Measurements from ENCODE around the gene STAC3.

STAC3 gene

DNA sequence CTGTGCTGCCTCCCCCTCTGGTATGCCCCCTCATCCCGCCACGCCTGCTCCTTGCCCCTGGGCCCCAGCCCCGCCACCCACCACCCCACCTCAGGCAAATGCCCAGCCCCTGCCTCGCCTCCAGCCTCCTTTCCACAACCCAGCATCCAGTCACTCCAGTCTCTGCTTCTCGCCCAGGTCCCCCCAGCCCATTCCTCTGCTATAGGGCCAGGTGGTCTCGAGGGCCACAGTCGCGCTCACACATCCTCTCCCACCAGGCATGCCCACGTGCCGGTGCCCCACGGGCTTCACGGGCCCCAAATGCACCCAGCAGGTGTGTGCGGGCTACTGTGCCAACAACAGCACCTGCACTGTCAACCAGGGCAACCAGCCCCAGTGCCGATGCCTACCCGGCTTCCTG lies 40.5 kb downstream of the STAC3 start:
- no peak for DNase-seq

DNA sequence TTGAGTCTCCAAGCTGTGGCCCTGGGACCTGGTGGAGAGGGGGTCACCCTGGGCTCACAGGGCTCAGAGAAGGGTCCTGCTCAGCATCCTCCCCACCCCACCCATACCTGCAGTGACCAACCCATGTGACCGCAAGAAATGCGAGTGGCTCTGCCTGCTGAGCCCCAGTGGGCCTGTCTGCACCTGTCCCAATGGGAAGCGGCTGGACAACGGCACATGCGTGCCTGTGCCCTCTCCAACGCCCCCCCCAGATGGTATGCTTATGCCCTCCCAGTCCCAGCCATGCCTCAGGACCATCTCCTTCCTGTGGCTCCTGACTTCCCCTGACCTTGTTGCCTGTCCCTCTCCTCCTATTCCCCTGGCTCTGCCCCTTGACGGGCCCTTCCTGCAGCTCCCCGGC lies 41.1 kb downstream of the STAC3 start:
- no peak for DNase-seq

DNA sequence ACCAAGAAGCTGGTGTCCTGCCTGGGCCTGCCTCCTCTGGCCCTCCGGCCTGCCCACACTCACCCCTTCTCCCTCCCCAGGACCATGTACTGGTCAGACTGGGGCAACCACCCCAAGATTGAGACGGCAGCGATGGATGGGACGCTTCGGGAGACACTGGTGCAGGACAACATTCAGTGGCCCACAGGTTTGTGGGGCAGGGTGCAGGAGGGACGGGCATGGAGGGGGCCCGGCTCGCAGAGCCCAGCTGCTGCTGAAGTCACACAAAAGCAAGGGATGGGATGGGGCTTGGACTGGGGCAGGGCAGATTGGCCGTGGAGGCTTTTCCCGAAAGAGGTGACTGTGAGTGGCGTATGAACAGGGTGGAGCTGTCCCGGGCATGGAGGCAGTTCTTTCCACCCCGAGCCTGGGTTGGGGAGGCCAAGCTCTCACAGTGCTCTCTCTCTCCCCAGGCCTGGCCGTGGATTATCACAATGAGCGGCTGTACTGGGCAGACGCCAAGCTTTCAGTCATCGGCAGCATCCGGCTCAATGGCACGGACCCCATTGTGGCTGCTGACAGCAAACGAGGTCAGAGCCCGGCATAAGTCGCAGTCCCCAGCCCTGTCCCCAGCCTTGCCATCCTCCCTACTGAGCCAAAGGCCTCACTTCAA lies 42.2 kb downstream of the STAC3 start:
- no peak for DNase-seq

DNA sequence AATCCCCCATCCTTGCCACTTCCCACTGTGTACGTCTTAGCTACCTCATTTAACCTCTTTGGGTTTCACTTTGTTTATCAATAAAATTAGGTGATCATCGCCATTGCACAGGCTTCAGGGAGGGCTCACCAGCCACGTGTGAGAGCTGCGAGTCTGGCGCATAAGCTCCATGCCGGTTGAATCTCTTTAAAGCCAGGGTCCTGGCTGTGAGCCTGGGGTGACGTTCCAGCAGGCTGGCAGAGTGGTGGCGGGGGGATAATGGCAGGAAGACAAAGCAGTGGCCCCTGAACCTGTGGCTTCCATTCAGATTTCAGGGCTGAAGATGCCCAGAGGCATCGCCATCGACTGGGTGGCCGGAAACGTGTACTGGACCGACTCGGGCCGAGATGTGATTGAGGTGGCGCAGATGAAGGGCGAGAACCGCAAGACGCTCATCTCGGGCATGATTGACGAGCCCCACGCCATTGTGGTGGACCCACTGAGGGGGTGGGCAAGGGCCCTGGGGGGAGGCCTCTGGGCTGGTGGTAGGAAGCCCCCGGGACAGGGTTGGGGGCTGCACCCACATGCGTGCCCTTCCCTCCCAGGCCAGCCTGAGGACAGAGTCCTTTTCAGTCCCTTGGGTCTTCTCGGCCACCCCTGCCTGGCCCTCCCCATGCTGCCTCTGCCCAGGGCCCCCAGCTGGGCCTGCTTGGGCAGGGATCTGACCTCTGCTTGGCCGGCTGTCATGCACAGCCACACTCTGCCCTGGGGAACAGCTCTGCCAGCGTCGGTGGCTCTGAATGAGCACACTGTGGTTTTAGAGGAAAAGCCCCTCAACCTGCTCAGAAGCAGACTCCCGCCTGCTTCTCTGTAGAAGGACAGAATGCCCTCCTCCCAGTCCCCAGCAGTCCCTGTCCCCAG lies 43.0 kb downstream of the STAC3 start:
- no peak for DNase-seq

DNA sequence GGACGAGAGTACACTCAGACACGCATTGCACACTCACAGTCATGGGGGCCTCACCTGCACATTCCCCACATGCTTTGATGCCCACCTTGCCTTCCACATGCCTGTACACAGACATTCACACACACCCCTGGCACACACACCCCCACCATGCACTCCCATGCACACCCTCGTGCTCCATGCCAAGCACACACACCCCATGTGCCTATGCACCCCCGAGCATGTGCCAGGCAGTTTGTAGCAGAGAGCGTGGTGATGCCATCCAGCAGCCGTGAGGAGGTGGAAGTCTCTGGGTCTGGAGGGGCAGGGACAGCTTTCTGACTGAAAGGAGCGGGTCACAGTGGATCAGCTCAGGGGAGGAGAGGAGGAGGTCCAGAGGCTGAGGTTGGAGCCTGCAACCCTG lies 45.1 kb downstream of the STAC3 start:
- DNase-seq = no peak

DNA sequence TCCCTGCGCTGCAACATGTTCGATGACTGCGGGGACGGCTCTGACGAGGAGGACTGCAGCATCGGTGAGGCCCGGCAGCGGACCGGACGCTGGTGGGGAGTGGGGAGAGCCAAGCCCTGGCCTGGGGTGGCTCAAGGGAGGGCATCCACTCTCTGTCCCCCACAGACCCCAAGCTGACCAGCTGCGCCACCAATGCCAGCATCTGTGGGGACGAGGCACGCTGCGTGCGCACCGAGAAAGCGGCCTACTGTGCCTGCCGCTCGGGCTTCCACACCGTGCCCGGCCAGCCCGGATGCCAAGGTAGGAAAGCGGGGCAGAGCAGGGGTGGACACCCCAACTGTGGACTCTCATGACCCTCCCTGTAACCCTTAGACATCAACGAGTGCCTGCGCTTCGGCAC lies 45.8 kb downstream of the STAC3 start:
- no peak for DNase-seq

DNA sequence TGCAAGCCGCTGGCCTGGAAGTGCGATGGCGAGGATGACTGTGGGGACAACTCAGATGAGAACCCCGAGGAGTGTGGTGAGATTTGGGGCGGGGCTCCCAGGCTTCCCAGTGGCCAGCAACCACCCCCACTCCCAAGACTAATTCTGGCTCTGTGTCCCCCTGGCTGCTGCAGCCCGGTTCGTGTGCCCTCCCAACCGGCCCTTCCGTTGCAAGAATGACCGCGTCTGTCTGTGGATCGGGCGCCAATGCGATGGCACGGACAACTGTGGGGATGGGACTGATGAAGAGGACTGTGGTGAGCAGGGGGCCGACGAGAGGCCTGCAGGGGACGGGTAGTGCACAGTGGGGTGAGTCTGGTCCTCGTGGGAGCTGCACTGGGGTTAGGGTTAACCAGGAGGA lies 46.5 kb downstream of the STAC3 start:
- DNase-seq = no peak

DNA sequence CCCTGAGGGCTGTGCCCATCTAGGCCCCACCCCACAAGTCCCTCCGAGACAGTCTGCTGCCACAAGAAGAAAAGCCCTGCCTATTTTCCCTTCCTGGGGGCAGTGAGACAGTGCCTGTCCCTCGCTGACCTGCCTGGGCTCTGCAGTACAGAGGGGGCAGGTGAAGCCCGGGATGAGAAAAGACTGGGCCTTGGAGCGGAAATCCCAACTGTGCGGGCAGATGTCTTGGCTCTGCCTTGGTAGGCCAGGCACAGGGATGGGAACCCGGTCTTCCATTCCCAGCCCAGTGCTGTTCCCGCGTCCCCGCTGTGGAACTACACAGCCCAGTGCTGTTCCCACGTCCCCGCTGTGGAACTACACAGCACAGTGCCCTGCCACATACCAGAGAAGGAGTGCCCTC lies 47.2 kb downstream of the STAC3 start:
- no peak for DNase-seq

DNA sequence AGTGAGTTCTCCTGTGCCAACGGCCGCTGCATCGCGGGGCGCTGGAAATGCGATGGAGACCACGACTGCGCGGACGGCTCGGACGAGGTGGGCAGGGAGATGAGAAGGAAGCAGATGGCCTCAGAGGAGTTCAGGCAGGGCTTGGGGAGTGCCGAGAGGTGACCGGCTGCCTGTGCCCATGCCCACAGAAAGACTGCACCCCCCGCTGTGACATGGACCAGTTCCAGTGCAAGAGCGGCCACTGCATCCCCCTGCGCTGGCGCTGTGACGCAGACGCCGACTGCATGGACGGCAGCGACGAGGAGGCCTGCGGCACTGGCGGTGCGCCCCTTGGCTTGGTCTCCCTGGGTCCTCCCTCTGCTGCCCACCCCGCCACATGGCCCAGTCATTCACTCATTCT lies 47.8 kb downstream of the STAC3 start:
- DNase-seq = no peak

DNA sequence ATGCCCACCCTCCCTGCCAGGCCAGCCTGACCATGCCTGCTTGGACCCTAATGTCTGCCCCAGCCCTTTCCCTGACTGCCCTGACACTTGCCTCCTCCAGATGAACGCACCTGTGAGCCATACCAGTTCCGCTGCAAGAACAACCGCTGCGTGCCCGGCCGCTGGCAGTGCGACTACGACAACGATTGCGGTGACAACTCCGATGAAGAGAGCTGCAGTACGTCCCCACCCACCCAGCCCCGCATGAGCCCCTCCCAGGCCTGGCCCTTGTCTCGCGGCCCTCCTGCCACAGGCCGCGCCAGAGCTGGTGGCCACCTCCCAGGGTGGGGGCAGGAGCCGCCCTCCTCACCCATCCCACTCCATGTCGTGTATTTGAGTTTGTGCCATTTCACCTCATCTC lies 48.7 kb downstream of the STAC3 start:
- no peak for DNase-seq

DNA sequence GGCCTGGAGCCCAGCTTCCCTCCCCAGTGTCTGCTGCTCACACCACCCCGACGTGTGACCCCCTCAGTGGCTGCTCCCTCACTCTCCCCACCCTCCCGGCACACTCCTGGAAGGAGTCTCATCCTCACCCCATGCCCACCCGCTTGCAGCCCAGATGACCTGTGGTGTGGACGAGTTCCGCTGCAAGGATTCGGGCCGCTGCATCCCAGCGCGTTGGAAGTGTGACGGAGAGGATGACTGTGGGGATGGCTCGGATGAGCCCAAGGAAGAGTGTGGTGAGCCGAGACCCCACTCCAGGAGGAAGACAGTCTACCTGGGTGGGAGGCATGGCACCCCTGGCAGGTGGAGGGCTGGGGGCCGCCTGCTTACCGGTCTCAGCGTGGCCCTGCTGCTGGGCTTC lies 49.4 kb downstream of the STAC3 start:
- DNase-seq = no peak

DNA sequence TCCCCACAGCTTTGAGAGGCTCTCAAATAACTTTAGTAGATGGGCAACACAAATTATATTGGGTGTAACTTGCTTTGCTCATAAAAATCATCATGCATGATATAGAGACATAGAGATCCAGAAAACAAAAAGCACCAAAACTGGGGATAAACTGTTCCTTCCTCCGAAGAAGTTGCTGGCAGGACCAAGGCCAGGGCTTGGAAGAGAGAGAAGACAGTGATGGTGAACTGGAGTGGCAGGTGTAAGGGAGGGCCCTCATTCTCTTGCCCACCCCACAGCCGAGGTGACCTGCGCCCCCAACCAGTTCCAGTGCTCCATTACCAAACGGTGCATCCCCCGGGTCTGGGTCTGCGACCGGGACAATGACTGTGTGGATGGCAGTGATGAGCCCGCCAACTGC lies 49.8 kb downstream of the STAC3 start:
- no peak for DNase-seq

DNA sequence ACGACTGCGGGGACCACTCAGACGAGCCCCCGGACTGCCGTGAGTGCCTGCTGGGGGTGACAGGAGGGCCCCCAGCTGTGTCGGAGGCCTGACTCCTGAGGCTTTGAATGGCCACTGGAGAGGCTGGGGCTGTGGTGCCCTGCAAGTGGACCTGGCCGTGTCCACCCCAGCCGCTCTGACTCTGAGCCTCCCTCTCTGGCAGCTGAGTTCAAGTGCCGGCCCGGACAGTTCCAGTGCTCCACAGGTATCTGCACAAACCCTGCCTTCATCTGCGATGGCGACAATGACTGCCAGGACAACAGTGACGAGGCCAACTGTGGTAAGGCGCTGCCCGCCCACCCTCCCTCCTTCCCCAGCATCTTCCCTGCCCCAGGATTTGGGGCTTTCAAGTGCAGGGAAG lies 50.5 kb downstream of the STAC3 start:
- DNase-seq = no peak

DNA sequence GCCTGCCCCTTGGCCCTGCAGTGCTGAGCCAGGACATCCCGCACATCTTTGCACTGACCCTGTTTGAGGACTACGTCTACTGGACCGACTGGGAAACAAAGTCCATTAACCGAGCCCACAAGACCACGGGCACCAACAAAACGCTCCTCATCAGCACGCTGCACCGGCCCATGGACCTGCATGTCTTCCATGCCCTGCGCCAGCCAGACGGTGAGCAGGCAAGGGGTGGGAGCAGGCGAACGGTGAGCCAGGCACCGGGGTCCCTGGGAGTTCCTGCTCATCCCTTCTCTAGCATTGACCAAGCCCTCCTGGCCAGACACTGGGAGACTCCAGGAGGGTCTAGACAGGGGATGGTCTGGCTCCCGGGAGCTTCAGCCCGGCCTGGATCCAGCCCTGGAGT lies 51.8 kb downstream of the STAC3 start:
- DNase-seq = no peak

DNA sequence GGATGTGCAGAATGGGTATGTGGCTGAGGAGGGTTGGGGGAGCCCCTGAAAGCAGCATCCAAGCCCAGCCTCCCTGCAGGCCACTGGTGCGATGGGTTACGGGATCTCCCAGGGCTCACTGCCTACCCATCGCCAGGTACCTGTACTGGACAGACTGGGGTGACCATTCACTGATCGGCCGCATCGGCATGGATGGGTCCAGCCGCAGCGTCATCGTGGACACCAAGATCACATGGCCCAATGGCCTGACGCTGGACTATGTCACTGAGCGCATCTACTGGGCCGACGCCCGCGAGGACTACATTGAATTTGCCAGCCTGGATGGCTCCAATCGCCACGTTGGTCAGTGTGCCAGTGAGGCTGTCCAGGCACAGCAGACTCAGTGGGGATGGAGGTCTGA lies 52.7 kb downstream of the STAC3 start:
- DNase-seq = no peak

DNA sequence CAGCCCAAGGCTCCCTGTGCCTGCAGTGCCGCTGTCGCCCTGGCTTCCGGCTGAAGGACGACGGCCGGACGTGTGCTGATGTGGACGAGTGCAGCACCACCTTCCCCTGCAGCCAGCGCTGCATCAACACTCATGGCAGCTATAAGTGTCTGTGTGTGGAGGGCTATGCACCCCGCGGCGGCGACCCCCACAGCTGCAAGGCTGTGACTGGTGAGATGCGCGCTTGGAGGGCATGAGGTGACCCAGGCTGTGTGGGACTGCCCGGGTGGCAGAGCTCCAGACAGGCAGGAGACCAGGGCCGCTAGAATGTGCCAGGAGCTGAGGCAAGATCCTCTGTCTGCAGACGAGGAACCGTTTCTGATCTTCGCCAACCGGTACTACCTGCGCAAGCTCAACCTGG lies 54.0 kb downstream of the STAC3 start:
- DNase-seq = no peak

DNA sequence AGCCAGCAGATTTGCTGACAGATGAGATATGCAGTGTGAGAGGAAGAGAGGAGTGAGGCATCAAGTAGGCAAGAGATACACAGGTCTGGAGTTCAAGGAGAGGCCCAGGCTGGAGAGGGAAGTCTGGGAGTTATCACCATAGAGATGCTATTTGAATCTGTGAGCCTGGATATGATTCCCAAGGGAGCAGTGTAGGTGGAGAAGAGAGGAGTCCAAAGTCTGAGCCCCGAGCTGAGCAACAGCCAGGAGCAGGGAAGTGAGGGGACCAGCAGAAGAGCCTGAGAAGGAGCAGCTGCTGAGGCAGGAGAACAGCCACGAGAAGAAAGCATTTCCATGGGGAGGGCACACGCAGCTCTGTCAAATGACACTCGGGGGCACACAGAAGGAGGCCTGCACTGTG lies 54.5 kb downstream of the STAC3 start:
- DNase-seq = no peak

DNA sequence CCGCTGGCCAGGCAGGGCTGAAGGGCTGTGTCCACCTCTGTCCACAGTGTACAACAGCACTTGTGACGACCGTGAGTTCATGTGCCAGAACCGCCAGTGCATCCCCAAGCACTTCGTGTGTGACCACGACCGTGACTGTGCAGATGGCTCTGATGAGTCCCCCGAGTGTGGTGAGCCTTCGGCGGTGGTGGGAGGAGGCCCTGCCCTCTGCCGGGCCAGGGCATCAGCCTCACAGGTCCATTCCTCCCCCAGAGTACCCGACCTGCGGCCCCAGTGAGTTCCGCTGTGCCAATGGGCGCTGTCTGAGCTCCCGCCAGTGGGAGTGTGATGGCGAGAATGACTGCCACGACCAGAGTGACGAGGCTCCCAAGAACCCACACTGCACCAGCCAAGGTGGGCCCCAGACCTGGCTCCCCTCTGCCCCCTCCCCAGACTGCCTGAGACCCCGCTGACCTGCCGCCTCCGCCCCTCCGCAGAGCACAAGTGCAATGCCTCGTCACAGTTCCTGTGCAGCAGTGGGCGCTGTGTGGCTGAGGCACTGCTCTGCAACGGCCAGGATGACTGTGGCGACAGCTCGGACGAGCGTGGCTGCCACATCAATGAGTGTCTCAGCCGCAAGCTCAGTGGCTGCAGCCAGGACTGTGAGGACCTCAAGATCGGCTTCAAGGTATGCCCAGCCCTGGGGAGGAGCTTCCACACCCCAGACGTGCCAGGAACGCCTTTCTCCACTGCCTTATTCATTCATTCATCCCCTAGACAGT lies 55.2 kb downstream of the STAC3 start:
- DNase-seq = no peak

DNA sequence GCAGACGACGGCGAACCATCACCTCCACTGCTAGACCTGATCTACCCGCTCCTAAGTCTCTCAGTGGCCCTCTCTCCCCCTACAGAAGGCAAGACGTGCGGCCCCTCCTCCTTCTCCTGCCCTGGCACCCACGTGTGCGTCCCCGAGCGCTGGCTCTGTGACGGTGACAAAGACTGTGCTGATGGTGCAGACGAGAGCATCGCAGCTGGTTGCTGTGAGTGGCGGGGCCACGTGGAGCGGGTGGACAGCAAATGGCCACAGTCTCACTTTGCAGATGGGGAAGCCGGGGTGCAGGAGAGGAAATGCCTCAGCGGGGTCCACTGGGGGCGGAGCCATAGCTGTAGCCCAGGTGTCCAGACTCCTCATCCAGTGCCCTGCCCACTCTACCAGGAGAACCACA lies 55.8 kb downstream of the STAC3 start:
- no peak for DNase-seq

DNA sequence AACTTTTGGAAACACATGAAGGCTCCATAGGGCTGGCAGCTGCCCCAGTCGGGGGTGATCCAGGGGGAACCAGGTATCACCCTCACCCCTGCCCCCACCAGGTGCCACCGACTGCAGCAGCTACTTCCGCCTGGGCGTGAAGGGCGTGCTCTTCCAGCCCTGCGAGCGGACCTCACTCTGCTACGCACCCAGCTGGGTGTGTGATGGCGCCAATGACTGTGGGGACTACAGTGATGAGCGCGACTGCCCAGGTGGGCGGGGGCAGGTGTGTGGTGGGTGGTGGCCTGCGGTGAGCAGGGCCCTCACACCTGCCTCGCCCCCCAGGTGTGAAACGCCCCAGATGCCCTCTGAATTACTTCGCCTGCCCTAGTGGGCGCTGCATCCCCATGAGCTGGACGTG lies 56.7 kb downstream of the STAC3 start:
- no peak for DNase-seq

DNA sequence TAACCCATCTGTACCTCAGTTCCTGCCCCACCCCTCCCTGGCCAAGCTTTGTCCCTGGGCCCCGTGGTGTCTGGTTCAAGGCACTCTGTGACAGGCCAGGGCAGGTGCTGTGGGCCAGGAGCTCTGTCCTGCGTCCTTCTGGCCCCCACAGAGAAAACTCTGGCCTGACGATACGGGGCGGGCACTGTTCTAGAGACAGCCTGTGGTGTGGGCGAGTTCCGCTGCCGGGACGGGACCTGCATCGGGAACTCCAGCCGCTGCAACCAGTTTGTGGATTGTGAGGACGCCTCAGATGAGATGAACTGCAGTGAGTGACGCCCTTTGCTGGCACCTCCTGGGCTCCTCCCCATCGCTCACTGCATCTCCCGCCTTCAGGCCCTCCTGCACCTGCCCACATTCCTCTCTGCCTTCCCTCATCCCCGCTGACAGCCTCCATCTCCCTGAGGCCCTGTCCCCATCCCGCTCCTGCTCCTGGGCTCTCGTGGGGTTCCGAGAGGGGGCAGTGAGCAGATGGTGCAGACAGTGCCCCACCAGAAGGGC lies 57.2 kb downstream of the STAC3 start:
- no peak for DNase-seq

Measured in NCI-H1930 (cell line).